Astrocyte (in vitro differentiated cells and primary cell): Measurements from ENCODE around the gene NUBPL.

Source experiments
- EZH2 ChIP-seq: IDR thresholded peaks from 2 replicates; pipeline ENCODE4 v1.6.1; 2012; ENCODE audit warnings: mild to moderate bottlenecking, low read length, inconsistent platforms; ENCODE audit not compliant: insufficient read depth
- TF ChIP-seq, protein P1 (sequence below): IDR thresholded peaks from 2 replicates; pipeline ENCODE4 v1.5.1; 2011; ENCODE audit warnings: low read depth, mild to moderate bottlenecking, inconsistent platforms, low read length, moderate library complexity; ENCODE audit not compliant: insufficient read depth

DNA sequence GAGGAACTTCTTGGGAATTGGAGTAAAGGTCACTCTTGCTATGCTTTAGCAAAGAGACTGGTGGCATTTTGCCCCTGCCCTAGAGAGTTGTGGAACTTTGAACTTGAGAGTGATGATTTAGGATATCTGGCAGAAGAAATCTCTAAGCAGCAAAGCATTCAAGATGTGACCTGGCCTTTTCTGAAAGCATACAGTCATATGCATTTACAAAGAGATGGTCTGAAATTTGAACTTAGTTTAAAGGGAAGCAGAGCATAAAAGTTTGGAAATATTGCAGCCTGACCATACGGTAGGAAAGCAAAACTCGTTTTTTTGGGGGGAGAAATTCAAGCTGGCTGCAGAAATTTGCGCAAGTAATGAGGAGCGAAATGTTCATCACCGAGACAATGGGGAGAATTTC lies 60.9 kb downstream of the NUBPL start:
- TF ChIP-seq, protein P1, sequence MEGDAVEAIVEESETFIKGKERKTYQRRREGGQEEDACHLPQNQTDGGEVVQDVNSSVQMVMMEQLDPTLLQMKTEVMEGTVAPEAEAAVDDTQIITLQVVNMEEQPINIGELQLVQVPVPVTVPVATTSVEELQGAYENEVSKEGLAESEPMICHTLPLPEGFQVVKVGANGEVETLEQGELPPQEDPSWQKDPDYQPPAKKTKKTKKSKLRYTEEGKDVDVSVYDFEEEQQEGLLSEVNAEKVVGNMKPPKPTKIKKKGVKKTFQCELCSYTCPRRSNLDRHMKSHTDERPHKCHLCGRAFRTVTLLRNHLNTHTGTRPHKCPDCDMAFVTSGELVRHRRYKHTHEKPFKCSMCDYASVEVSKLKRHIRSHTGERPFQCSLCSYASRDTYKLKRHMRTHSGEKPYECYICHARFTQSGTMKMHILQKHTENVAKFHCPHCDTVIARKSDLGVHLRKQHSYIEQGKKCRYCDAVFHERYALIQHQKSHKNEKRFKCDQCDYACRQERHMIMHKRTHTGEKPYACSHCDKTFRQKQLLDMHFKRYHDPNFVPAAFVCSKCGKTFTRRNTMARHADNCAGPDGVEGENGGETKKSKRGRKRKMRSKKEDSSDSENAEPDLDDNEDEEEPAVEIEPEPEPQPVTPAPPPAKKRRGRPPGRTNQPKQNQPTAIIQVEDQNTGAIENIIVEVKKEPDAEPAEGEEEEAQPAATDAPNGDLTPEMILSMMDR = no peak
- no peak for TF ChIP-seq EZH2
